Kidney (tissue), 22 donors: ENCODE results near the gene TENT5A. TPM values are rescaled to one million over a fixed set of nuclear protein-coding genes. Genes with fewer than 3 reads are reported as not detected.
A peak's percentile ranks its signal among the peaks of the same experiment; 100 is the strongest.

Experiments
- DNase-seq, 5 donors: peaks; one replicate each; pipeline ENCODE4 v3.0.0-alpha.2; 2013 to 2020
- FAIRE-seq: peaks from 2 replicates; lab custom pipeline; 2012; peaks lifted over from hg19 to GRCh38; lab: Jason Lieb, UNC
- H3K27ac ChIP-seq, 2 donors: one replicate each; pipeline ENCODE4 v1.7.0; 2013; ENCODE audit warnings: low read depth in 2 of 2, low read length in 2 of 2, inconsistent platforms in 1 of 2
- H3K27me3 ChIP-seq: one replicate; pipeline ENCODE4 v1.7.1; 2013; ENCODE audit warnings: low read length, inconsistent platforms; ENCODE audit not compliant: control insufficient read depth, insufficient read depth
- H3K36me3 ChIP-seq, 3 donors: one replicate each; pipeline versions ENCODE4 v1.7.0 to v1.7.1; 2013; ENCODE audit warnings: low read length in 3 of 3, control low read depth in 1 of 3, inconsistent platforms in 1 of 3; ENCODE audit not compliant: insufficient read depth in 3 of 3, control insufficient read depth in 2 of 3
- H3K4me1 ChIP-seq, 3 donors: one replicate each; pipeline versions ENCODE4 v1.7.0 to v1.7.1; 2013; ENCODE audit warnings: low read length in 3 of 3, inconsistent platforms in 1 of 3, low read depth in 1 of 3; ENCODE audit not compliant: control insufficient read depth in 2 of 3, insufficient read depth in 2 of 3
- H3K4me3 ChIP-seq, 3 donors: one replicate each; pipeline versions ENCODE4 v1.7.0 to v1.8.1; 2013; ENCODE audit warnings: low read length in 3 of 3, control low read depth in 1 of 3, inconsistent platforms in 1 of 3
- H3K9ac ChIP-seq, 3 donors: one replicate each; pipeline versions ENCODE4 v1.7.0 to v1.7.1; 2013; ENCODE audit warnings: low read length in 3 of 3, control low read depth in 1 of 3, inconsistent platforms in 1 of 3
- H3K9me3 ChIP-seq, 3 donors: one replicate each; pipeline versions ENCODE4 v1.7.0 to v1.7.1; 2013; ENCODE audit warnings: low read length in 3 of 3, control low read depth in 1 of 3, inconsistent platforms in 1 of 3; ENCODE audit not compliant: control insufficient read depth in 2 of 3, insufficient read depth in 1 of 3
- intact Hi-C: fragments of 100-400 bp; cut with DNase I; formaldehyde crosslinking; loops from one replicate; pipeline ENCODE4 v1.11.1; 2022
- long read RNA-seq, 10 donors: library from polyadenylated mRNA in 1 of 10; unstranded in 1 of 10; transcript quantifications; one replicate each; pipeline ENCODE4 v2.0.0 and lab custom pipeline, GENCODE V29; 2021 to 2026
- polyA plus RNA-seq: library from polyadenylated mRNA; stranded (reverse); fragments of 350-450 nt; fragmentation: Illumina TruSeq; extraction: RNeasy Lipid Tissue Mini Kit (QIAGEN cat#74804); gene quantifications from one replicate; pipeline ENCODE4 v1.2.3, GENCODE V29; 2014; ENCODE audit warnings: low read depth, low replicate concordance; ENCODE audit not compliant: insufficient read depth
- total RNA-seq: library from RNA; stranded (reverse); fragmentation: NEBNext Ultra II Directional; extraction: Animal tissue kit (Norgen Biotek cat#: 25700); gene quantifications from one replicate; pipeline ENCODE4 v1.2.1, GENCODE V29; 2021
- TF ChIP-seq, protein P1 (sequence below): IDR thresholded peaks from 3 replicates; pipeline ENCODE4 v1.5.1; 2012; ENCODE audit warnings: mild to moderate bottlenecking, moderate library complexity, borderline replicate concordance; ENCODE audit not compliant: insufficient read depth; ENCODE audit errors: extremely low read depth
- donor health status: control.
- donor health status: control.
- donor health status: control.
- donor health status: control.
- donor health status: control.
- donor health status: DM: yes; HTN: yes; CAD: no.
- donor health status: Normal renal cell carcinoma (clear cell type).

Gene TENT5A
- 13.4 TPM for total RNA-seq
- polyA plus RNA-seq = 3.2 TPM
- long read RNA-seq, donor 1, full-length matches to known transcripts = 1 of 1 reads
- long read RNA-seq, donor 1, partial matches to known transcripts = 0 of 1 reads
- long read RNA-seq, donor 1, other reads (novel, unspliced or antisense) = 0 of 1 reads
- long read RNA-seq, donor 2 = 0 reads
- long read RNA-seq, donor 3 = 0 reads
- long read RNA-seq, donor 4, full-length matches to known transcripts = 1 of 1 reads
- long read RNA-seq, donor 4, partial matches to known transcripts = 0 of 1 reads
- long read RNA-seq, donor 4, other reads (novel, unspliced or antisense) = 0 of 1 reads
- long read RNA-seq, donor 5 = 0 reads
- long read RNA-seq, donor 6 = 0 reads
- long read RNA-seq, donor 7, full-length matches to known transcripts = 11 of 21 reads
- long read RNA-seq, donor 7, partial matches to known transcripts = 4 of 21 reads
- long read RNA-seq, donor 7, other reads (novel, unspliced or antisense) = 6 of 21 reads
- long read RNA-seq, donor 8, full-length matches to known transcripts = 1 of 1 reads
- long read RNA-seq, donor 8, partial matches to known transcripts = 0 of 1 reads
- long read RNA-seq, donor 8, other reads (novel, unspliced or antisense) = 0 of 1 reads
- long read RNA-seq, donor 9 = 0 reads
- long read RNA-seq, donor 10 = 0 reads

DNA sequence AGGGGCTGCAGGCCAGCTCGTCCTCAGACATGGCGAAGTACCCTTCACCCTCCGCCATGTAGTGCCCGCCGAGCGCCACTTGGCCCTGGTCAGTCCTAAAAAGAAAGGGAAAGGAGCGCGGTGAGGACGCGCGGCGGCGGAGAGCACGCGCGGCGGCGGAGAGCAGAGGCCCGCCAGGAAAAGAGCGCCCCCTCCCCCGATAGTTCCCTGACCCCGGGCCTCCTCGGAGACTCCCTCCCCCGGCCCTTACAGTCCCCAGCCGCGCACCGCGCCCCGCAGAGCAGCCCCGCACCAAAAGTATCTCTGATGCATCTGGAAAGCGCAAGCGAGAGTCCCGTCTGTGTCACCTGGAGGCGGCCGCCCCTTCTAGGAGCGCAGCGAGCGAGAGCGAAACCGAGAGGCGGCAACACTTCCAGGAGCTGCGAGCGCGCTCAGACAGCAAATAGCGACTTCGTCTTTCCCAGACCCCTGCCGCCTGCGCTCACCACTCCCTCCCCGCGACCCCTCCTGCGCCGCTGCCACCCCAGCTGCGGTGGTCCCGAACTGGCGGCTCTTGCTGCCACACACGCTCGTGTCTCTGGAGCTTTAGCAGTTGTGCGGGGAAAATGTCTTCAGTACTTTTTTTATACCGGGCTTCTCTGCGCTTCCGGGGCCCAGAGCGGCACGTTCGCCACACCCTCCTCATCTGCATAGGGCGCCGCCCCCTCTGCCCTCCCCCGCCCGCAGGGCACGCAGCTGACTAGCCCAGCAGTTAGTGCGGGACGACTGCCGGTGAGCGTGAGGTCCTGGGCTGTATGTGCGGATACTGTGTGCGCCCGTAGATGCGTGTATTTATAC is at the start of gene TENT5A:
TENT5A (minus strand) TSS at position 598 of the 837 bp plus-strand sequence; CDS start at position 58, 540 bp downstream.
- TF ChIP-seq, protein P1, sequence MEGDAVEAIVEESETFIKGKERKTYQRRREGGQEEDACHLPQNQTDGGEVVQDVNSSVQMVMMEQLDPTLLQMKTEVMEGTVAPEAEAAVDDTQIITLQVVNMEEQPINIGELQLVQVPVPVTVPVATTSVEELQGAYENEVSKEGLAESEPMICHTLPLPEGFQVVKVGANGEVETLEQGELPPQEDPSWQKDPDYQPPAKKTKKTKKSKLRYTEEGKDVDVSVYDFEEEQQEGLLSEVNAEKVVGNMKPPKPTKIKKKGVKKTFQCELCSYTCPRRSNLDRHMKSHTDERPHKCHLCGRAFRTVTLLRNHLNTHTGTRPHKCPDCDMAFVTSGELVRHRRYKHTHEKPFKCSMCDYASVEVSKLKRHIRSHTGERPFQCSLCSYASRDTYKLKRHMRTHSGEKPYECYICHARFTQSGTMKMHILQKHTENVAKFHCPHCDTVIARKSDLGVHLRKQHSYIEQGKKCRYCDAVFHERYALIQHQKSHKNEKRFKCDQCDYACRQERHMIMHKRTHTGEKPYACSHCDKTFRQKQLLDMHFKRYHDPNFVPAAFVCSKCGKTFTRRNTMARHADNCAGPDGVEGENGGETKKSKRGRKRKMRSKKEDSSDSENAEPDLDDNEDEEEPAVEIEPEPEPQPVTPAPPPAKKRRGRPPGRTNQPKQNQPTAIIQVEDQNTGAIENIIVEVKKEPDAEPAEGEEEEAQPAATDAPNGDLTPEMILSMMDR = no peak
- peak; percentile 90 to 97 (median 93) for DNase-seq

DNA sequence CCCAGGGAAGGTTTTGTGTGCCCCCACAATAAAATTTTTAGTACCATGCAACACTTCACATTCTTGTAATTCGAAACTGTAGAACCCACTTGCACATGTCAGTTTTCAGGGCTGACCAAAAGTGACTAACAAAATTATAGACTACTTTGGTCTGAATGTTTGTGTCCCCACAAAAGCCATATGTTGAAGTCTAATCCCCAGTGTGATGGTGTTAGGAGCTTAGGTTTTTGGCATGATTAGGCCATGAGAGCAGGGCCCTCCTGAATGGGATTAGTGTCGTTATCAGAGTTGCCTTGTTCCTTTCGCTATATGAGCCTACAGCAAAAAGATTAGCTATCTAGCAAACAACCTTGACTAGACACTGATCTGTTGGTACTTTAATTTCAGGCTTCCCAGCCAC is 49.0 kb upstream of the TENT5A start:
- Histone ChIP-seq H3K27me3 (no peaks in the 10 kb centered on the region), H3K9ac (no peak overlapping the region), H3K4me1 (no peaks in the 10 kb centered on the region), H3K4me3 (no peak overlapping the region), H3K27ac (no peak overlapping the region), H3K36me3 (no peaks in the 10 kb centered on the region), H3K9me3 (no peaks in the 10 kb centered on the region)
- intact Hi-C loops = no loop called here
- TF ChIP-seq, protein P1 = no peak
- DNase-seq (no peak), FAIRE-seq (no peak)

More for the DNA sequence above, at the start of gene TENT5A:
- intact Hi-C loops = no loop called here
- H3K36me3 ChIP-seq = no peaks in the 10 kb centered on the region
- no peak for FAIRE-seq
- H3K27me3 ChIP-seq = peaks cover 3% of the 10 kb centered on the region
- H3K9me3 ChIP-seq = no peaks in the 10 kb centered on the region
- H3K4me3 ChIP-seq = peak within 1 kb of the TSS; percentile 77 to 97 (median 81)
- H3K4me1 ChIP-seq = peaks cover 0 to 5% (median 4%) of the 10 kb centered on the region in 3 donors
- H3K27ac ChIP-seq = peak within 1 kb of the TSS; percentile 97 to 99
- H3K9ac ChIP-seq = peak within 1 kb of the TSS; percentile 40 to 95 (median 83)

DNA sequence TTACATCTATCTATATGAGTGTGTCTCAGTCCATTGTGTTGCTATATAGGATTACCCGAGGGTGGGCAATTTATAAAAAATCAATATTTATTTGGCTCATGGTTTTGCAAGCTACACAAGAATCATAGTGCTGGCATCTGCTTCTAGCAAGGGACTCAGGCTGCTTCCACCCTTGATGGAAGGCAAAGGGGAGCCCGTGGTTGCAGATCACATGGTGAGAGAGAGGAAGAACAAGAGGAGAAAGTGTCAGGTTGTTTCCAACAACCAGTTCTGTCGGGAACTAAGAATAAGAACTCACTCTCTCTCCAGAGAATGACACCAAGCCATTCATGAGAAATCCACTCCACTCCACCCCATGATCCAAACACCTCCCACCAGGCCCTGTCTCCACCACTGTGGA is 48.2 kb upstream of the TENT5A start:
- no peak overlapping the region for H3K4me3 ChIP-seq
- intact Hi-C loops = no loop called here
- H3K27ac ChIP-seq = no peak overlapping the region
- H3K9me3 ChIP-seq = no peaks in the 10 kb centered on the region
- no peaks in the 10 kb centered on the region for H3K4me1 ChIP-seq
- DNase-seq (no peak), FAIRE-seq (no peak)
- TF ChIP-seq, protein P1 = no peak
- no peaks in the 10 kb centered on the region for H3K36me3 ChIP-seq
- H3K27me3 ChIP-seq = no peaks in the 10 kb centered on the region
- H3K9ac ChIP-seq = no peak overlapping the region
